PFSK-1 (cell line): Measurements from ENCODE around the gene DGKG.

ENCODE experiments used
- POLR2AphosphoS5 ChIP-seq: IDR thresholded peaks from 2 replicates; pipeline ENCODE4 v1.6.1; 2012; ENCODE audit warnings: low read depth, mild to moderate bottlenecking, control low read depth, low read length, moderate library complexity
- REST ChIP-seq, 2 experiments: IDR thresholded peaks; 2 replicates each; pipeline versions ENCODE4 v1.6.1 to v1.8.0; 2011 to 2012; ENCODE audit warnings: low read depth in 2 of 2, low read length in 2 of 2, control low read depth in 1 of 2, inconsistent platforms in 1 of 2, mild to moderate bottlenecking in 1 of 2, moderate library complexity in 1 of 2; ENCODE audit not compliant: insufficient read depth in 1 of 2
- SIN3A ChIP-seq: IDR thresholded peaks from 2 replicates; pipeline ENCODE4 v1.6.1; 2012; ENCODE audit warnings: mild to moderate bottlenecking, low read length, moderate library complexity, borderline replicate concordance; ENCODE audit not compliant: insufficient read depth
- TAF1 ChIP-seq: IDR thresholded peaks from 2 replicates; pipeline ENCODE4 v1.6.1; 2012; ENCODE audit warnings: low read length, control low read depth, borderline replicate concordance; ENCODE audit not compliant: insufficient read depth

GRCh38 chr3:186305286-186305685, 56.7 kb downstream of the DGKG start:
- TF ChIP-seq REST (IDR thresholded peaks at IDR 0.05; ENCODE audit: insufficient read depth in 1 of 2, low read depth in 2 of 2, low read length in 2 of 2) (no peak), POLR2AphosphoS5 (no peak), TAF1 (no peak), SIN3A (no peak)
